Vagina (tissue), 2 donors: ENCODE measurements around the gene BCL6B. TPM values are rescaled to one million over a fixed set of nuclear protein-coding genes. Genes with fewer than 3 reads are reported as not detected.

Experiments used
- DNase-seq, 2 donors: peaks; one replicate each; pipeline ENCODE4 v3.0.0-alpha.2; 2017; ENCODE audit errors: extremely low spot score in 2 of 2
- H3K27ac ChIP-seq: fragments of 200-600 bp; sonication (generic); one replicate; pipeline ENCODE4 v1.5.1; 2019
- H3K27me3 ChIP-seq: fragments of 200-600 bp; sonication (generic); one replicate; pipeline ENCODE4 v1.5.1; 2019
- H3K36me3 ChIP-seq, 2 donors: fragments of 200-600 bp; sonication (generic); one replicate each; pipeline ENCODE4 v1.5.1; 2017 to 2019
- H3K4me1 ChIP-seq: fragments of 200-600 bp; sonication (generic); one replicate; pipeline ENCODE4 v1.5.1; 2019
- H3K4me3 ChIP-seq, 2 donors: fragments of 200-600 bp; sonication (generic); 1 replicate in 1 of 2; 2 replicates in 1 of 2; pipeline ENCODE4 v1.5.1; 2016 to 2019
- H3K9me3 ChIP-seq: fragments of 200-600 bp; sonication (generic); one replicate; pipeline ENCODE4 v1.5.1; 2019
- POLR2A ChIP-seq, 2 donors: fragments of 450-650 bp; IDR thresholded peaks; one replicate each; pipeline ENCODE4 v1.6.1; 2017; ENCODE audit warnings: antibody characterized with exemption in 2 of 2, mild to moderate bottlenecking in 2 of 2, moderate library complexity in 2 of 2
- POLR2AphosphoS5 ChIP-seq, 2 donors: sonication (generic); formaldehyde crosslinking; IDR thresholded peaks; one replicate each; pipeline ENCODE4 v1.9.0; 2017; ENCODE audit warnings: antibody characterized with exemption in 2 of 2, mild to moderate bottlenecking in 2 of 2, low read depth in 1 of 2; ENCODE audit not compliant: insufficient read depth in 1 of 2
- intact Hi-C: fragments of 100-400 bp; cut with DNase I; formaldehyde crosslinking; loops from one replicate; pipeline ENCODE4 v1.15.1; 2023
- total RNA-seq: library from RNA; depleted of rRNA; stranded (reverse); fragments of >200 nt; gene quantifications from one replicate; pipeline ENCODE4 v1.2.3, GENCODE V29; 2016
- TF ChIP-seq, protein P1 (sequence below), 3 experiments: fragments of 450-650 bp in 2 of 3; fragments of 200-600 bp in 1 of 3; sonication (generic) in 1 of 3; IDR thresholded peaks; one replicate each; pipeline ENCODE4 v1.5.1; 2017 to 2019; ENCODE audit warnings: antibody characterized with exemption in 3 of 3, mild to moderate bottlenecking in 2 of 3, moderate library complexity in 2 of 3

The BCL6B gene
- total RNA-seq, 1 donor from 2014 or later: 10.1 TPM

DNA sequence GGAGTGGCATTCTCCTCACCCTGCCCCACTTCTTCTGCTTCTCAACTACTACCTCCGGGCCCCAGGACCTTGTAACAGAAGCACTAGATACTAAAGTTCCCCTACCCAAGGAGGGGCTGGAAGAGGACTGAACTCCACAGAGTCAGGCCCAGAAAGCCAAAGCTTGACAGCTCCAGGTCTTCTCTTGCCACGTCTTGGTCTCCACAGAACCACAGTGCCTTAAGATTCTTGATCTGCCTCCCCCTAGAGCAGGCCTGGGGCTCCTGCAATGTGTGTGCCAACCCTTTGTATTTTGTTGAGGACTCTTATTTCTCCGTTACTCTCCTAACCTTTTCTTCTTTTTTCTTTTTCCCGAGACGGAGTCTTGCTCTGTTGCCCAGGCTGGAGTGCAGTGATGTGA, 17.0 kb downstream of the BCL6B start:
- Histone ChIP-seq H3K9me3 (no peaks in the 10 kb centered on the region), H3K27ac (no peak overlapping the region), H3K36me3 (no peaks in the 10 kb centered on the region), H3K4me3 (no peak overlapping the region), H3K27me3 (no peaks in the 10 kb centered on the region), H3K4me1 (peaks cover 44% of the 10 kb centered on the region)
- TF ChIP-seq POLR2A (IDR thresholded peaks at IDR 0.05) (no peak), POLR2AphosphoS5 (IDR thresholded peaks at IDR 0.05; ENCODE audit: insufficient read depth in 1 of 2, low read depth in 1 of 2) (no peak)
- TF ChIP-seq, protein P1, sequence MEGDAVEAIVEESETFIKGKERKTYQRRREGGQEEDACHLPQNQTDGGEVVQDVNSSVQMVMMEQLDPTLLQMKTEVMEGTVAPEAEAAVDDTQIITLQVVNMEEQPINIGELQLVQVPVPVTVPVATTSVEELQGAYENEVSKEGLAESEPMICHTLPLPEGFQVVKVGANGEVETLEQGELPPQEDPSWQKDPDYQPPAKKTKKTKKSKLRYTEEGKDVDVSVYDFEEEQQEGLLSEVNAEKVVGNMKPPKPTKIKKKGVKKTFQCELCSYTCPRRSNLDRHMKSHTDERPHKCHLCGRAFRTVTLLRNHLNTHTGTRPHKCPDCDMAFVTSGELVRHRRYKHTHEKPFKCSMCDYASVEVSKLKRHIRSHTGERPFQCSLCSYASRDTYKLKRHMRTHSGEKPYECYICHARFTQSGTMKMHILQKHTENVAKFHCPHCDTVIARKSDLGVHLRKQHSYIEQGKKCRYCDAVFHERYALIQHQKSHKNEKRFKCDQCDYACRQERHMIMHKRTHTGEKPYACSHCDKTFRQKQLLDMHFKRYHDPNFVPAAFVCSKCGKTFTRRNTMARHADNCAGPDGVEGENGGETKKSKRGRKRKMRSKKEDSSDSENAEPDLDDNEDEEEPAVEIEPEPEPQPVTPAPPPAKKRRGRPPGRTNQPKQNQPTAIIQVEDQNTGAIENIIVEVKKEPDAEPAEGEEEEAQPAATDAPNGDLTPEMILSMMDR (IDR thresholded peaks at IDR 0.05): no peak
- intact Hi-C loops: no loop called here
- DNase-seq: no peak

DNA sequence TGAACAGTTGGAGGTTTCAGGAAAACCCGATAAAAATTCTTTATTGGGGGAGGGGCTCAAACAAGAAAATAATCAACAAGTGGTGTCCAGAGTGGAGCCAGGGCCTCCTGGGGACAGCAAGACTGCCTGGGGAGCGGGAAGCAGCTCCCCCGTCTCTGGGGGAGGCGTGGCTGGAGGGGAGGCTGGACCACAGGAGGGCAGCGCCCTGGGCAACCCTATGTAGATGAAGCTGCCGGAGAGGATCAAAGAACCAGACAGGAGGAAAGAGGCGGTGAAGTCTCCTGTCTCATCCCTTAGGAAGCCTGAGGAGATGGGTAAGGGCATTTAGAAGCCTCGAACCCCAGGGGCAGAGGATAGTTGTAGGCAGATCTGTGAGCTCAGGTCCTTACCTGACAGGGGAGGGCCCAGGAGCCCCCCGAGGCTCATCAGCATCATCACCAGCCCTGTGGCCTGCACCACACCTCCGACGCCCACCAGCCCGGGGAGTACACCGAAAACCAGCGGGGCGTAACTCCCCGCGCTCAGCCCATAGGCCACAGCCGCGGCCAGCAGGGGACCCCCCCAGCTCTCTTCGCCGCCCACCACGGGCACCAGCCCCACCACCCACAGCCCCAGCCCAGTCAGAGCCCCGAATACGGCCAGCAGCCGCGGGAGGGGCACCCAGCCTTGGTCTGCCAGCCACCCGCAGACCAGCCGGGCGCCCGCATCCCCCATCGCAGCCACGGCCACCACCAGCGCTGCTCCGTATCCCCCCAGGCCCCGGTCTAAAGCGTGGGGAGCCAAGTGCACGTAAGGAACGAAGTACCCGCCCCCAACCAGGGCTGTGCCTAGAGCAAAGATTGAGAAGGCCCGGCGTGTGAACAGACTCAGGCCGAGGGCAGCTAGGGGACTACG, 19.0 kb downstream of the BCL6B start:
- TF ChIP-seq, protein P1 (IDR thresholded peaks at IDR 0.05): no peak
- TF ChIP-seq POLR2A (IDR thresholded peaks at IDR 0.05) (no peak), POLR2AphosphoS5 (IDR thresholded peaks at IDR 0.05; ENCODE audit: insufficient read depth in 1 of 2, low read depth in 1 of 2) (no peak)
- Histone ChIP-seq H3K36me3 (no peaks in the 10 kb centered on the region), H3K4me3 (peak overlapping the region; percentile 48 to 50), H3K27me3 (no peaks in the 10 kb centered on the region), H3K4me1 (peaks cover 35% of the 10 kb centered on the region), H3K27ac (peak overlapping the region; percentile 68), H3K9me3 (no peaks in the 10 kb centered on the region)
- intact Hi-C loops: no loop called here
- DNase-seq: no peak

DNA sequence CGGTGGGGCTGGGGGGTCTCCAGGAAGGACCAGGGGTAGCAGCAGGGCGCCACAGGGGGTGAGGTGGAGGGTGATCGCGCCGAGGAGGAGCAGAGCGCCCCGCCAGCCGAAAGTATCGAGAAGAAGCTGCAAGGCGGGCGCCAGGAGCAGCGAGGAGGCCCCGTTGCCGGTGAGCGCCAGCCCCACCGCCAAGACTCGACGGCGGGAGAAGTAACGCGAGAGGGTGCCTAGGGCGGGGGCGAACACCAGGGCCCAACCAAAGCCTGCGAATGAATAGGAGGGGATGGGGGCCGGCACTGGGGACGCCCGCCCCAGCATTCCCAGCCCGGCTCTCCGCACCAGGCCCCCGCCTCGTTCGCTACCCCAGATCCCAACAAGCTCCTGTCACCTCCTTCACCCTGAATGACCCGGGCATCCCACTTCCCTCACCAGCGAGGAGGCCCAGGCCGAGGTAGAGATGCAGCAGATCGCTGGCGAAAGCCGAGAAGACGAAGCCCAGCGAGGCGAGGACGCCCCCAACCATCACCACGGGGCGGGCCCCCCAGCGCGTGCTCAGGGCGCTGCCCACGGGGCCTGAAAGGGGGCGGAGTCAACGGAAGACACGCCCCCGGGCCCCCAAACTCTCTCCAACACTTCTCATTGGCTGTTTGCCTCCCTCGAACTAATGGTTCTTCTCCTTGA, 19.8 kb downstream of the BCL6B start:
- Histone ChIP-seq H3K4me1 (peaks cover 33% of the 10 kb centered on the region), H3K27me3 (no peaks in the 10 kb centered on the region), H3K36me3 (no peaks in the 10 kb centered on the region), H3K9me3 (no peaks in the 10 kb centered on the region), H3K27ac (peak overlapping the region; percentile 68), H3K4me3 (peak overlapping the region; percentile 48 to 50)
- DNase-seq: no peak
- TF ChIP-seq POLR2AphosphoS5 (IDR thresholded peaks at IDR 0.05; ENCODE audit: insufficient read depth in 1 of 2, low read depth in 1 of 2) (no peak), POLR2A (IDR thresholded peaks at IDR 0.05) (no peak)
- TF ChIP-seq, protein P1 (IDR thresholded peaks at IDR 0.05): no peak
- intact Hi-C loops: no loop called here

DNA sequence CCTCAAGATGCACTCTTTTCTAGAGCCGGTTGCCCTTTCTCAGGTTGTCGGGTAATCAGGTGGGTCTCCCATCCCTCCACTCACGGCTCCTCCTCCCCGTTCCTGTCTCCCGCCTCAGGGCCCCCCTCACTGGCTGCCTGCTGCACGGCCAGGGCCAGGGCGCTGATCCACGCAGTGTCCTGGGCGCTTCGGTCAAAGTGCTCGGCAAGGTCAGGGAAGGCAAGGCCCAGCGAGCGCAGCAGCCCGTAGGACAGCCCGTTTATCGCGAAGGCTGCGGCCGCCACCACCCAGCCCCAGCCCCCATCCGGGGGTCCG, 20.3 kb downstream of the BCL6B start:
- Histone ChIP-seq H3K4me3 (peak overlapping the region; percentile 48 to 50), H3K27ac (peak overlapping the region; percentile 68), H3K36me3 (no peaks in the 10 kb centered on the region), H3K9me3 (no peaks in the 10 kb centered on the region), H3K4me1 (peaks cover 33% of the 10 kb centered on the region), H3K27me3 (no peaks in the 10 kb centered on the region)
- TF ChIP-seq POLR2AphosphoS5 (IDR thresholded peaks at IDR 0.05; ENCODE audit: insufficient read depth in 1 of 2, low read depth in 1 of 2): no peak
- TF ChIP-seq, protein P1 (IDR thresholded peaks at IDR 0.05): no peak
- no peak for TF ChIP-seq POLR2A (IDR thresholded peaks at IDR 0.05)
- intact Hi-C loops: no loop called here
- no peak for DNase-seq
